Endometrial microvascular endothelial cells (primary cell): ENCODE measurements around the gene KCNIP3. TPM values are rescaled to one million over a fixed set of nuclear protein-coding genes. Genes with fewer than 3 reads are reported as not detected.

Source experiments
- in situ Hi-C: cut with HindIII; loops from 2 replicates; pipeline ENCODE4 v1.10.0; 2017; ENCODE audit warnings: low sequenced_read_pairs, low pct_unique_long_range_greater_than_20kb; ENCODE audit errors: inconsistent ontology term
- total RNA-seq: library from RNA; depleted of rRNA; stranded (reverse); fragments of >200 nt; gene quantifications from one replicate; pipeline ENCODE4 v1.2.3, GENCODE V29; 2015; ENCODE audit errors: inconsistent ontology term

The KCNIP3 gene
- total RNA-seq, 1 donor from 2014 or later = not detected

DNA sequence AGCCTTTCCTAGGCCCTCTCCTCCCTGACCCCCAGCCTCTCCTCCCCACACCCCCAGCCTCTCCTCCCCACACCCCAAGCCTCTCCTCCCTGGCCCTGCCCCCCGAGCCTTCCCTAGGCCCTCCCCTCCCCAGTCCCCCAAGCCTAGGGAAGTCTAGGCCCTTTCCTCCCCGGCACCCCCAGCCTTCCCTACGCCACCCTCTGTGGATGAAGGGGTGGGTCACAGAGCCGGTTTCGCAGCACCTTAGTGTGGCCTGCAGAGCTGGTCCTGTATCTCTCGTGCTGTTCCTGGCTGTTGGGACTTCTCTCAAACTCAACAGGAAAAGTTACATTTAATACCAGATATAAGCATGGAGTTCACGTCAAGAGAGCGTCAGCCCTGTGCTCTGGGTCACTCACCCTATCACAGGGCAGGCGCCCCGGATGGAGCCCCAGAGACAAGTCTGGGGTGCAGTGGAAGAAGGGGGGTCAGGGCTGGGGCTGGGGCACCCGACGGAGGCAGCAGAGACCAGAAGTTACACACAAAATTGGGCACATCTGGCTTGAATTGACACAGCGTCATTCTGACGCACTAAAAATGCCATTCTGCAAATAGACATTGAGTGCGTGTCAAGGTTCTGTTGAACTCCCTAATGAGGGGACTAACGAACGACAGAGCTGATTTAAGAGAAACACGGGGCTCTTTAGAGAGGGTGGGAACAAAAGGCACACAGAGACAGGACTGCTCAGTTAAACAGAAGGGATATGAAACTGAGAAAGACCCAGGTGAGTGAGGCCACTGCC, 24.0 kb downstream of the KCNIP3 start:
- in situ Hi-C loops = no loop called here

- in situ Hi-C loops = no loop called here
Observed at GRCh38 chr2:95323347-95324155, 26.4 kb downstream of the KCNIP3 start.

GRCh38 chr2:95325026-95325425, 27.9 kb downstream of the KCNIP3 start:
- in situ Hi-C loops = no loop called here

- in situ Hi-C loops = no loop called here
Observed at GRCh38 chr2:95325590-95326432, 28.7 kb downstream of the KCNIP3 start.

- in situ Hi-C loops = no loop called here
Observed at GRCh38 chr2:95326433-95327140, 29.4 kb downstream of the KCNIP3 start.

GRCh38 chr2:95327861-95328260, 30.7 kb downstream of the KCNIP3 start:
- in situ Hi-C loops = no loop called here

DNA sequence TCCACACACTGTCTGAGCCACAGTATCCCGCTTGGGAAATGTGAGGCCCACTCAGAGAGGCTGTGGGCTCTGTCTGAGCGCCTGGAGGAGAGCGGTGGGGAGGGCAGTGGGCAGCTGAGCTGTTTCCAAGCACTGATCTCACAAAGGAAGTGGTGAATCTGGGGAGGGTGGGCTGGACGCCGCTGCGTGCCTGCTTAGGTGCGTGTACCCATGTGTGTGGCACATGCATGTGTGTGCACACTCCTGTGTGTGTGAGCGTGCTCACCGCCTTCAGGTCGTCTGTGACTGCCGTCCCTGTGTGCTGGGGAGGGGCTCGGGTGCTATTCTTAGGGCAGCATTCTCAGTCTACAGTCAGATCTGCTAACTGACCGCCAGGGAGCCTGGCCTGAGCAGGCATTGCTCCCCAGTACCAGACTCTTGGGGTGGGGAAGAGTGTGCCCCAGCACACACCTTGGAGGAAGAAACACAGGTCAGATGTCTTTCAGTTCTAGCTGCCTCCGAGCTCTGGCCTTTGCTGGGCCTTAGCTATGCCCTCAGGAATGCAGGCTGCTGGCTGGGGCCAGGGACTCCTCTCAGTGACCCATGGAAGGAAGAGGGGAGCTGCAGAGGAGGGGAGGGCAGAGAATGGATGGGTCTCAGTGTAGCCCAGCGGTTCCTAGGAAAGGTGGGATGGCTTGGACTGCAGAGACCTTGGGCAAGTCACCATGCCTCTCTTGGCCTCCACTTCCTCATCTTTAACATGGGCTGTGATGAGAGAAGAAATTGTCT, 31.4 kb downstream of the KCNIP3 start:
- in situ Hi-C loops = no loop called here

DNA sequence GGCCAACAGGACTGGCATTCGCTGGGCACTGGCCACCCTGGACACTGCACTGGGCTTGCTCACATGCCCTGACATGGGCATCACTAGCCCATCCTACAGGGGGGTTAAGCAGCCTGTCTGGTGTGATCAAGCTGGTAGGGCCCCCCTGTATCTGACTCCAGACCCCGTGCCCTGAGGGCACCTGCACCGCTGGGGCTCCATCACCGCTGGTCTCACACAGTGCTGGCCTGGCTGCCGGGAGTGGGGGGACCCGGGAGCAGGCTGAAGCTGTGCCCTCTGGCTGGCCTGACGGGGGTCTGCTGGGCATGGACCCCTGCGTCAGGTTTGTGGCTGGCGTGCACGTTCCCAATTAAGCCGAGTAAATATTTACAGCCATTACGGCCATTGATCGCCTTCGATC, 32.3 kb downstream of the KCNIP3 start:
- in situ Hi-C loops = no loop called here

- in situ Hi-C loops = no loop called here
Observed at GRCh38 chr2:95329891-95330793, 33.0 kb downstream of the KCNIP3 start.

DNA sequence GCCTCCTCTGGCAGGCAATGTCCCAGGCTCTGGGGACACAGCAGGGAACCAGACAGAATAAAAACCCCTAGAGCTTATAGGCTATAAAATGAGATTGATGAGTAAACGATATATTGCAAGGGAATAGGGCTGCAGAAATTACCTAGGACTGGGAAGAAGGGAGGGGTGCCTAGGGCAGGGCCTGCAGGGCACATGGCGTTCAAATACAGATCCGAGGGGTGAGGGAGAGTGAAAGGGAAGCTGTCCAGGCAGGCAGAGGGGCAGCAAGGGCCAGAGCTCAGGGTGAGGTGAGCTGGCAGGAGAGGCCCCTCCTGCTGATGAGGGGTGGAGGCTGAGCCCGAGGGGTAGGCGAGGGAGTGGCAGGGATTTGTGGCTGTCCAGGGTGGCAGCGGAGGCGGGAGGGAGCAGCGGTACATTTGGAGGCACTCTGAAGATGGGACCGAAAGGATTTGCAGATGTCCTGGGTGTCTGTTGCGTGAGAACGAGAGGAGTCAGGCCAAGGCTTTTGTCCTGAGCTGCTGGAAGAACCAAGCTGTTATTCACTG, 33.7 kb downstream of the KCNIP3 start:
- in situ Hi-C loops = no loop called here

- in situ Hi-C loops = no loop called here
Observed at GRCh38 chr2:95331606-95332005, 34.5 kb downstream of the KCNIP3 start.

- in situ Hi-C loops = no loop called here
Observed at GRCh38 chr2:95332036-95332435, 34.9 kb downstream of the KCNIP3 start.

GRCh38 chr2:95333056-95333455, 35.9 kb downstream of the KCNIP3 start:
- in situ Hi-C loops = no loop called here

GRCh38 chr2:95333888-95334338, 36.8 kb downstream of the KCNIP3 start:
- in situ Hi-C loops = no loop called here

DNA sequence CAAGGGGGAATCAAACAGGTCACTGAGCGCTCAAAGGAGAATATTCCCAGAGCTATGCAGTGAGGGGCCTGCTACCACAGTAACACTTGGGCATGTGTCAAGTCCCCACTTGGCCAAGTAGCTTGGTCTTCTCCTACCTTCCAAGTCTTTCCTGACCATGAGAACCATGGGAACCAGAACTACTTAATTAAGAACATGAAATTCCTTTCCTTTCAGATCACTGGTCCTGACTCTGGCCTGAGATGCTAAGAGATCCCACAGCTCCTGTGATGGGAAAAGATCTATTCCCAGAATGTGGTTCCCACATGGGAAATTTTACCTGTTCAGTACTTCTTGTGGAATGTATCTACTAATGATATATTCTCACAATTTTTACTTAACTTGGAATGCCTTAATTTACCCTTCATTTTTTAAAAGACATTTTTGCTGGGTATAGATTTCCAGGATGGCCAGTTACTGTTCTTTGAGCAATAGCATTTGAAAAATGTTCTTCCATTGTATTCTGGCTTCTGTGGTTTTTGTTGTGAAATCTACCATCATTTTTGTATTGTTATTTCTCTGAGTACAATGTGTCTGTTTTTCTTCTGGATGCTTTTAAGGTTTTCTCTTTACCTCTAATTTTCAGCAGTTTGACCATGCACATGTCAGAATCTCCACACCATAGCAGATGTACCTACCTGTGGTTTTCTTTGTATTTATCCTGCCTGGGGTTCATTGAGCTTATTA, 37.9 kb downstream of the KCNIP3 start:
- in situ Hi-C loops = no loop called here

DNA sequence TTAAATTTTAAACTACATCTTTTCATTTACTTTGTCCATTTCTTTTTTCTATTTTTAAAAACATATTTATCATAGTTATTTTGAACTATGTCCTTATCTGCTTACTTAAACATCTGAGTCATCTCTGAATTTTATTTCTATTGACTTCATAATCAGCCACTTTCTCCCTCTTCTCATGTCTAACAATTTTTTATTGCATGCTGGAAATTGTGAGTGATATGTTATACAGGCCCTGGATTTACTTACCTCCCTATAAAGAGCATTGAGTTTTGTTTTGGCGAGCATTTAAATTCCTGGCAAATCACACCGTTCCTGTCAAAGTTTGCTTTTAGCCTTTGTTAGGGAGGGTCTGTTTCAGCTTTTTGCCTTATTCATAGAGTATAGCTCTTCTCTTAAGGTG, 39.3 kb downstream of the KCNIP3 start:
- in situ Hi-C loops = no loop called here
